HG03039 (cell line): Measurements from ENCODE around the gene DPF3.

Source experiments
- ATAC-seq: cut with Tn5 transposase; IDR thresholded peaks from one replicate; pipeline ENCODE4 v1.9.1; 2021; ENCODE audit warnings: mild to moderate bottlenecking, moderate library complexity; ENCODE audit not compliant: unreplicated experiment

Gene DPF3

GRCh38 chr14:72893636-72894322 is at the start of gene DPF3:
DPF3 (minus strand) TSS chr14:72894101; CDS start chr14:72894088, 13 bp downstream.
- ATAC-seq, result peak; percentile 93

GRCh38 chr14:72942934-72943333 is 49.0 kb upstream of the DPF3 start:
- no peak for ATAC-seq

- ATAC-seq, result no peak
Observed at GRCh38 chr14:72941286-72941985, 47.5 kb upstream of the DPF3 start.

GRCh38 chr14:72939630-72940029 is 45.7 kb upstream of the DPF3 start:
- no peak for ATAC-seq

- ATAC-seq, result no peak
Observed at GRCh38 chr14:72932893-72933292, 39.0 kb upstream of the DPF3 start.

GRCh38 chr14:72929316-72930080 is 35.6 kb upstream of the DPF3 start:
- no peak for ATAC-seq

GRCh38 chr14:72928872-72929271 is 35.0 kb upstream of the DPF3 start:
- ATAC-seq, result no peak

- ATAC-seq, result peak; percentile 96
Observed at GRCh38 chr14:72926292-72927028, 32.6 kb upstream of the DPF3 start, which contains the start of gene DCAF4. DCAF4 (plus strand) TSS chr14:72926464; CDS start chr14:72937979, 11,515 bp downstream.

- ATAC-seq, result no peak
Observed at GRCh38 chr14:72925815-72926291, 32.0 kb upstream of the DPF3 start.

GRCh38 chr14:72925171-72925759 is 31.4 kb upstream of the DPF3 start:
- no peak for ATAC-seq

- no peak for ATAC-seq
Observed at GRCh38 chr14:72924337-72924736, 30.4 kb upstream of the DPF3 start.

GRCh38 chr14:72921396-72921795 is 27.5 kb upstream of the DPF3 start:
- no peak for ATAC-seq

- ATAC-seq, result no peak
Observed at GRCh38 chr14:72920008-72920407, 26.1 kb upstream of the DPF3 start.

GRCh38 chr14:72917094-72917802 is 23.3 kb upstream of the DPF3 start:
- no peak for ATAC-seq

- no peak for ATAC-seq
Observed at GRCh38 chr14:72916174-72916573, 22.3 kb upstream of the DPF3 start.

GRCh38 chr14:72913809-72914208 is 19.9 kb upstream of the DPF3 start:
- no peak for ATAC-seq

- ATAC-seq, result no peak
Observed at GRCh38 chr14:72909163-72909562, 15.3 kb upstream of the DPF3 start.

GRCh38 chr14:72907886-72908285 is 14.0 kb upstream of the DPF3 start:
- no peak for ATAC-seq

GRCh38 chr14:72906879-72907278 is 13.0 kb upstream of the DPF3 start:
- no peak for ATAC-seq

- ATAC-seq, result no peak
Observed at GRCh38 chr14:72906316-72906715, 12.4 kb upstream of the DPF3 start.
